ENCODE measurements around the gene CLTCL1. TPM values are rescaled to one million over a fixed set of nuclear protein-coding genes. Genes with fewer than 3 reads are reported as not detected.

Gene CLTCL1
- total and polyA plus RNA-seq, 4 donors, result 2.0 to 4.8 (median 2.6) TPM

GRCh38 chr22:19220867-19221266 is 70.7 kb downstream of the CLTCL1 start:
- no peak for DNase-seq (ENCODE audit: low spot score)
- Histone ChIP-seq H3K27me3 (ENCODE audit: control insufficient read depth in 4 of 4, insufficient read depth in 4 of 4, low read length in 3 of 4) (no peaks in the 10 kb centered on the region), H3K9ac (ENCODE audit: low read depth in 1 of 2, low read length in 2 of 2) (no peak overlapping the region), H3K27ac (ENCODE audit: low read depth in 1 of 2, low read length in 2 of 2) (no peak overlapping the region), H3K36me3 (ENCODE audit: control insufficient read depth in 4 of 4, insufficient read depth in 3 of 4, low read depth in 1 of 4, low read length in 3 of 4) (peaks cover 0 to 25% (median 13%) of the 10 kb centered on the region in 4 donors), H3K9me3 (ENCODE audit: control insufficient read depth in 4 of 4, low read length in 3 of 4) (no peaks in the 10 kb centered on the region), H3K4me3 (ENCODE audit: low read depth in 1 of 3, low read length in 3 of 3) (no peak overlapping the region), H3K4me1 (ENCODE audit: control insufficient read depth in 4 of 4, insufficient read depth in 4 of 4, low read length in 3 of 4) (peaks cover 2 to 16% (median 14%) of the 10 kb centered on the region in 4 donors)
- TF ChIP-seq FOXA2 (IDR thresholded peaks at IDR 0.05) (no peak), EGR1 (IDR thresholded peaks at IDR 0.05; ENCODE audit: low read depth in 2 of 2) (no peak), HNF4G (IDR thresholded peaks at IDR 0.05) (no peak), NR2F2 (IDR thresholded peaks at IDR 0.05) (no peak), FOXA1 (IDR thresholded peaks at IDR 0.05) (no peak), REST (IDR thresholded peaks at IDR 0.05) (no peak), YY1 (IDR thresholded peaks at IDR 0.05) (no peak)
- TF ChIP-seq, protein P1, sequence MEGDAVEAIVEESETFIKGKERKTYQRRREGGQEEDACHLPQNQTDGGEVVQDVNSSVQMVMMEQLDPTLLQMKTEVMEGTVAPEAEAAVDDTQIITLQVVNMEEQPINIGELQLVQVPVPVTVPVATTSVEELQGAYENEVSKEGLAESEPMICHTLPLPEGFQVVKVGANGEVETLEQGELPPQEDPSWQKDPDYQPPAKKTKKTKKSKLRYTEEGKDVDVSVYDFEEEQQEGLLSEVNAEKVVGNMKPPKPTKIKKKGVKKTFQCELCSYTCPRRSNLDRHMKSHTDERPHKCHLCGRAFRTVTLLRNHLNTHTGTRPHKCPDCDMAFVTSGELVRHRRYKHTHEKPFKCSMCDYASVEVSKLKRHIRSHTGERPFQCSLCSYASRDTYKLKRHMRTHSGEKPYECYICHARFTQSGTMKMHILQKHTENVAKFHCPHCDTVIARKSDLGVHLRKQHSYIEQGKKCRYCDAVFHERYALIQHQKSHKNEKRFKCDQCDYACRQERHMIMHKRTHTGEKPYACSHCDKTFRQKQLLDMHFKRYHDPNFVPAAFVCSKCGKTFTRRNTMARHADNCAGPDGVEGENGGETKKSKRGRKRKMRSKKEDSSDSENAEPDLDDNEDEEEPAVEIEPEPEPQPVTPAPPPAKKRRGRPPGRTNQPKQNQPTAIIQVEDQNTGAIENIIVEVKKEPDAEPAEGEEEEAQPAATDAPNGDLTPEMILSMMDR (IDR thresholded peaks at IDR 0.05; ENCODE audit: low read depth, low read length, missing input control), result no peak
- 91% methylated on average over 3 of the region's 3 CpGs for WGBS

- Histone ChIP-seq H3K9ac (ENCODE audit: low read depth in 1 of 2, low read length in 2 of 2) (no peak overlapping the region), H3K4me3 (ENCODE audit: low read depth in 1 of 3, low read length in 3 of 3) (no peak overlapping the region), H3K36me3 (ENCODE audit: control insufficient read depth in 4 of 4, insufficient read depth in 3 of 4, low read depth in 1 of 4, low read length in 3 of 4) (peaks cover 0 to 23% (median 11%) of the 10 kb centered on the region in 4 donors), H3K27ac (ENCODE audit: low read depth in 1 of 2, low read length in 2 of 2) (no peak overlapping the region), H3K9me3 (ENCODE audit: control insufficient read depth in 4 of 4, low read length in 3 of 4) (no peaks in the 10 kb centered on the region), H3K4me1 (ENCODE audit: control insufficient read depth in 4 of 4, insufficient read depth in 4 of 4, low read length in 3 of 4) (peaks cover 2 to 16% (median 14%) of the 10 kb centered on the region in 4 donors), H3K27me3 (ENCODE audit: control insufficient read depth in 4 of 4, insufficient read depth in 4 of 4, low read length in 3 of 4) (no peaks in the 10 kb centered on the region)
- no peak for DNase-seq (ENCODE audit: low spot score)
- WGBS, result 68% methylated on average over 5 of the region's 5 CpGs
- TF ChIP-seq ZBTB33 (IDR thresholded peaks at IDR 0.05) (no peak), FOXA2 (IDR thresholded peaks at IDR 0.05) (no peak), REST (IDR thresholded peaks at IDR 0.05) (no peak), HNF4G (IDR thresholded peaks at IDR 0.05) (no peak), FOXA1 (IDR thresholded peaks at IDR 0.05) (no peak), YY1 (IDR thresholded peaks at IDR 0.05) (no peak), HNF4A (conservative IDR thresholded peaks at IDR 0.05) (no peak), NR2F2 (IDR thresholded peaks at IDR 0.05) (no peak), RAD21 (IDR thresholded peaks at IDR 0.05) (no peak), JUND (IDR thresholded peaks at IDR 0.05) (no peak), MAX (IDR thresholded peaks at IDR 0.05) (no peak), SP1 (IDR thresholded peaks at IDR 0.05) (no peak), TAF1 (conservative IDR thresholded peaks at IDR 0.05) (no peak), GABPA (IDR thresholded peaks at IDR 0.05 in 1 of 2, conservative IDR thresholded peaks at IDR 0.05 in 1 of 2) (no peak), ATF3 (IDR thresholded peaks at IDR 0.05) (no peak)
- TF ChIP-seq, protein P1 (IDR thresholded peaks at IDR 0.05; ENCODE audit: low read depth, low read length, missing input control), result no peak
Observed at GRCh38 chr22:19218541-19219233, 72.8 kb downstream of the CLTCL1 start.

Data from liver (tissue), 9 donors.